HG02678 (cell line): Measurements from ENCODE around the gene IL17REL.

ENCODE experiments used
- ATAC-seq: cut with Tn5 transposase; IDR thresholded peaks from one replicate; pipeline ENCODE4 v1.9.1; 2021; ENCODE audit warnings: mild to moderate bottlenecking, moderate library complexity; ENCODE audit not compliant: unreplicated experiment

Gene IL17REL

GRCh38 chr22:49969751-49970527, 42.6 kb downstream of the IL17REL start:
- no peak for ATAC-seq

GRCh38 chr22:49968831-49969661, 43.5 kb downstream of the IL17REL start:
- ATAC-seq = no peak

- ATAC-seq = no peak
These were observed 44.2 kb downstream of the IL17REL start for GRCh38 chr22:49968313-49968830.

GRCh38 chr22:49967706-49968208, 44.8 kb downstream of the IL17REL start:
- ATAC-seq = no peak

- ATAC-seq = no peak
These were observed 45.5 kb downstream of the IL17REL start for GRCh38 chr22:49966774-49967705.

GRCh38 chr22:49966041-49966773, 46.4 kb downstream of the IL17REL start:
- ATAC-seq = no peak

GRCh38 chr22:49965091-49966040, 47.2 kb downstream of the IL17REL start:
- no peak for ATAC-seq

GRCh38 chr22:49964136-49965090, 48.2 kb downstream of the IL17REL start:
- no peak for ATAC-seq

- ATAC-seq = no peak
These were observed 48.9 kb downstream of the IL17REL start for GRCh38 chr22:49963647-49964026.

- no peak for ATAC-seq
These were observed 49.6 kb downstream of the IL17REL start for GRCh38 chr22:49962751-49963646.

- no peak for ATAC-seq
These were observed 50.4 kb downstream of the IL17REL start for GRCh38 chr22:49962012-49962750.

- ATAC-seq = no peak
These were observed 51.0 kb downstream of the IL17REL start for GRCh38 chr22:49961601-49962011.

GRCh38 chr22:49961005-49961600, 51.5 kb downstream of the IL17REL start:
- ATAC-seq = no peak

GRCh38 chr22:49960159-49961004, 52.2 kb downstream of the IL17REL start, which contains the start of gene PIM3:
Gene PIM3 (plus strand): TSS chr22:49960772. CDS start chr22:49960948, 176 bp downstream.
- ATAC-seq = peak; percentile 75

- ATAC-seq = no peak
These were observed 52.8 kb downstream of the IL17REL start for GRCh38 chr22:49959782-49960158.
